CD4-positive, alpha-beta T cell treated with Interferon gamma for 1 hour (primary cell): ENCODE measurements around the gene TIMM29.
A peak's percentile ranks its signal among the peaks of the same experiment; 100 is the strongest.
"Not testable (repeated sequence)": the region's sequence is repeated elsewhere in the genome, so short reads cannot be mapped to it uniquely, and the experiment has no call there.

ENCODE experiments used
- DNase-seq: peaks from one replicate; pipeline ENCODE4 v3.0.0-alpha.2; 2020

The TIMM29 gene

DNA sequence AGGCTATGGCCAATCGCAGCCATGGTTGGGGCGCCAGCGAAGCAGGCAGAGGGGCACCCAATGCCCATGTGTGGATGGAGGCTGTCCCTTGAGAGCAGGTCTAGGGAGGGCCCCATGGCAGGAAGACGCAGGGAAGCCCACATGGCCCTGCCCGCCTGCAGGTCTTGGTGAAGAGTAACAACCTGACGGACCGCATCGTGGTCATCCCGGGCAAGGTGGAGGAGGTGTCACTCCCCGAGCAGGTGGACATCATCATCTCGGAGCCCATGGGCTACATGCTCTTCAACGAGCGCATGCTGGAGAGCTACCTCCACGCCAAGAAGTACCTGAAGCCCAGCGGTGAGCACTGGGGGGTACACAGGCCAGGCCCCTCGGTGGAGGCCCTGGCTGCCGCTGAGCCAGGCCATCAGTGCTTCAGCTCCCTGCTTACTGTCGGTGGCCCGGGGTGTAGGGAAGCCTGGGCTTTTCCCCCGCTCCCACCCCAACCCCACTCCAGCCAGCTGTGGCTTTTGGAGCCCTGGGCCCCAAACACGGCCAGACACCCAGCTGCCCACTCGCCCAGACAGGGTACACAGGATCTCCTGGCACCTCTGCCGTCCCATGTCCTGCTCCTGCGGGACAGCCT lies 14.8 kb upstream of the TIMM29 start:
- no peak for DNase-seq

DNA sequence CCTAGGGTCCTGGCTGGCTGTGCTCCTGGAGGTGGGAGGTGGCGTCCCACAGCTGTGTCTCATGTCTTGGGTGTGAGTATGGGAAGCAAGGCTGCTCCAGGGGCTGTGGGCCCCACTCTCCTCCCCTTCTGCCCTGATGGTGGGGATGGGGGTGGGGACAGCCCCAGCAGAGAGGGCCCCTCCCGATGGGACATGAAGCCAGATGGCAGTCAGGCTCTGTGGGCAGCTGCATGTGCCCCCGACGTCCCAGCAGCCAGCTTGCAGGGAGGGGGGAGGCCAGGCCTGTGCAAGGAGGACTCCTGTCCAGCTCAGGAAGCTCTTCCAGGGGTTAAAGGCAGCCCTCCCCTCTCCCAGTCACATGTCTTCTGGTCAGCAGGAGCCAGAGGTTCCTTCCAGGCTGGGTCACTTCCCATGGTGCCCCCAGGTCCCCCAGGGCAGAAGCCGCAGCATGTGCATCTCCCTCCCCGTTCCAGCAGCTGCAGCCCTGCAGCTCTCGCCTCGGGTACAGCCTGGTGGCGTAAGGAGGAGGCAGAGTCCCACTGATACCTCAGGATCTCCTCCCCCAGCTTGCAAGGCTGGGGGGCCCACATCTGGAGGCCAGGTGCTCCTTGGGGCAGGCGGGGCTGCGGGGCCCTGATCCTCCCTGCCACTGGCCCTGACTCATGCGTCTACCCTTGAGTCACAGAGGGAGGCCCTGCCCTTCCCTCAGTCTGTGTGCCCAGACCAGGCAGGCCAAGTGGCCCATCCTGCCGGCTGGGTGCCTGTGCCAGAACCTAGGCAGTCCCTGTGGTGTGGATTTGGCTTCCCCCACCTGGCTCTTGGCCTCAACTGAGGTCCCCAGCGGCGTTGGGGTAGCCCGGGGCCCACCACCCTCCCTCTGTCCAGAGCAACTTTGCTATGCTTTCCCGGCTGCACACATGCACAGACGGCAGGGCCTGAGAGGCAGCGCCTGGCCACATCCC lies 13.2 kb upstream of the TIMM29 start:
- no peak for DNase-seq

DNA sequence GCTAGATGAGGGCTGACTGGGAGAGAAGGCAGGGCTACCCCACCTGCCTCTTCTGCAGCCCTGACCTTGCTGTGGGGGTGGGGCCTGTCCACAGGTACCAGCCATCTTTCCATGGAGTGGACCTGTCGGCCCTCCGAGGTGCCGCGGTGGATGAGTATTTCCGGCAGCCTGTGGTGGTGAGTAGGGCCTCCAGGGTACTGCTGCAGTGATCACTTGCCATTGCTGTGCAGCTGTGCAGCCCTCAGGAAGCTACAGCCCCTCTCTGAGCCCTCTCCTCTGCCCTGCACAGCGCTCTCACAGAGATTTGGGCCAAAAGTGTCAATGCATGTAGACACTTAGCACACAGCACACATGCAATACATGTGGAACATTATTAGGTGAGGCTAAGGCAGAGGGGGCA lies 12.0 kb upstream of the TIMM29 start:
- DNase-seq, result no peak

DNA sequence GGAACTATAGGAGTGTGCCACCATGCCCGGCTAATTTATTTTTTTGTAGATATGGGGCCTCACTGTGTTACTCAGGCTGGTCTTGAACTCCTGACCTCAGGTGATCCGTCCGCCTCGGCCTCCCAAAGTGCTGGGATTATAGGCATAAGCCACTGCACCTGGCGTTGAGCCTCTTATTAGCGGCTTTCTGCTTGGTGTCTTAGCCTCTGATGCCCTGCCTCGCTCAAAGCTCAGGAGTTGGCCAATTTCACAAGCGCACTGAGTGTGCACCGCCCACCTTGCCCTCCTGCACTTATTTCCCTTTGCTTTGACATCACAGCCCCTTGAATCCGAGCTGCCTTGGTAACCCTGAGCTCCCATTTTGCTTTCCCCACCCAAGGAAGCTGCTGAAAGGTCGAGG lies 10.3 kb upstream of the TIMM29 start:
- DNase-seq, result no peak

DNA sequence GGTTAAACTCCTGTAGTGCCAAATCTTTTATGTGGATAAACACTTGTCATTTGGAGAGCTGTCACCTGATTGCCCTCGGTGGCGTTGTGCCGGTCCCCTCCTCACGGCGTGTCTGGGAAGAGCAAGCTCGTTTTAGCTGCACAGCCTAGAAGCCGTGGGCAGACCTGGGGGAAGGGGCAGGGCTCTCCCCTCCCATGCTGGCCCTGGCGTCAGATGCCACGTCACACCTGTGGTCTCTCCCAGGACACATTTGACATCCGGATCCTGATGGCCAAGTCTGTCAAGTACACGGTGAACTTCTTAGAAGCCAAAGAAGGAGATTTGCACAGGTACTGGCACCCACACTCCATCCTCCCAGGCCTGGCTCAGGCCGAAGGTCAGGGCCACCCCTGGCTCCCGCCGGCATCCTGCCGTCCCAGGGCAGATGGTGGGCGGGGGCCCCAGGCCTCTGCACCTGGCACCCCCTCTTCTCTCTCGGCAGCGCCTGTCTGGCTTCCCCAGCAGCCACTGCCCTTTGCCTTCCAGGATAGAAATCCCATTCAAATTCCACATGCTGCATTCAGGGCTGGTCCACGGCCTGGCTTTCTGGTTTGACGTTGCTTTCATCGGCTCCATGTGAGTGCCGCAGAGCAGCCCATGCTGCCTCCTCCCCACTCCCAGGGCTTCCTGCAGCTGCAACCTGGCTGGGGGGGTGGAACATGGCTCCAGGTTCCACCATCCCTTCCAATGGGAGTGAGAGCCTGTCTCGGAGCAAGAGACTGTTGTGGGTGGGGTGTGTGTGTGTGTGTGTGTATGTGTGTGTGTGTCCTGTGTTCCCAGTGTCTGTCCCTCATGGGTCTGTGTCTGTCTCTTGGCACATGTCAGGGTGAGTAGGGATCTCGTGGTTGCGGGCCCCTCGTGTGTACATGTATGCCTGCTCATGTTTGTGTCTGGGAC lies 9.0 kb upstream of the TIMM29 start:
- no peak for DNase-seq

DNA sequence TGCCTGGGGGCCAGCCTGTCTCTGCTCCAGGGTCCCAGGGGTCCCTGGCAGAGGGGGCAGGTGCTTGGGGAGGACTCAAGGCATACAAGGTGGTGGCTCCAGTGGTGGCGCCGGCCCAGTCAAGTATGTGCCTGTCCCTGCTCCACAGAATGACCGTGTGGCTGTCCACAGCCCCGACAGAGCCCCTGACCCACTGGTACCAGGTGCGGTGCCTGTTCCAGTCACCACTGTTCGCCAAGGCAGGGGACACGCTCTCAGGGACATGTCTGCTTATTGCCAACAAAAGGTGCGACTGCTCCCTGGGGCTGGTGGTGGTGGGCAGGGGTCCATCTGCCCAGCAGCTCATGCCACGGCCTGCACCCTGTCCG lies 8.3 kb upstream of the TIMM29 start:
- DNase-seq, result no peak

DNA sequence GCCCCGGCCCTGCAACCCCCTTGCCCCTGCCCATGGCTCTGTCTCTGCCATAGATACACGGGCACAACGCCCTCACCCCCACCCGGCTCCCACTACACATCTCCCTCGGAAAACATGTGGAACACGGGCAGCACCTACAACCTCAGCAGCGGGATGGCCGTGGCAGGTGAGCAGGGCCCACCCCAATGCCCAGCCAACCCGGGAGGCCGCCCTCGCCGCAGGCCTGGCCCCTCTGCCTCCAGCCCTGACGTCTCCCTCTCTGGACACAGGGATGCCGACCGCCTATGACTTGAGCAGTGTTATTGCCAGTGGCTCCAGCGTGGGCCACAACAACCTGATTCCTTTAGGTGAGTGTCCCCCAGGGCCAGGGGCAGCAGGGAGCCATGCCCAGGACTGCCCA lies 7.8 kb upstream of the TIMM29 start:
- no peak for DNase-seq

DNA sequence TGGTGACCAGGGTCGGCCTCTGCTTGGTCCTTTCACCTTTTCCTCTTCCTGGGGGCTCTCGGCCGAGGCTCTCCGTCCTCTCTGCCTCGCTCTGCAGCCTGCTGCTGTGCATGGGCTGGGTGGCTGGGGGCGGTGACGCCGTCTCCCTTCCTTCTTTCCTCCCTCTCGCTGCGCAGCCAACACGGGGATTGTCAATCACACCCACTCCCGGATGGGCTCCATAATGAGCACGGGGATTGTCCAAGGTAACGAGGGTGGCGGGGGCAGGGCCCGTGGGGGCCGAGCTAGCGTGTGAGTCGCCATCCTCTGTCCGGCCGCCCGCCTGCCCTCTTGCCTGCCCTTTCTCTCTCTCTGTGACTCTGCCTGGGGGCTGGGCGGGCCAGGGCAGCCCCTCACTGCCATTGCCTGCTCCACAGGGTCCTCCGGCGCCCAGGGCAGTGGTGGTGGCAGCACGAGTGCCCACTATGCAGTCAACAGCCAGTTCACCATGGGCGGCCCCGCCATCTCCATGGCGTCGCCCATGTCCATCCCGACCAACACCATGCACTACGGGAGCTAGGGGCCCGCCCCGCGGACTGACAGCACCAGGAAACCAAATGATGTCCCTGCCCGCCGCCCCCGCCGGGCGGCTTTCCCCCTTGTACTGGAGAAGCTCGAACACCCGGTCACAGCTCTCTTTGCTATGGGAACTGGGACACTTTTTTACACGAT lies 7.3 kb upstream of the TIMM29 start:
- no peak for DNase-seq

DNA sequence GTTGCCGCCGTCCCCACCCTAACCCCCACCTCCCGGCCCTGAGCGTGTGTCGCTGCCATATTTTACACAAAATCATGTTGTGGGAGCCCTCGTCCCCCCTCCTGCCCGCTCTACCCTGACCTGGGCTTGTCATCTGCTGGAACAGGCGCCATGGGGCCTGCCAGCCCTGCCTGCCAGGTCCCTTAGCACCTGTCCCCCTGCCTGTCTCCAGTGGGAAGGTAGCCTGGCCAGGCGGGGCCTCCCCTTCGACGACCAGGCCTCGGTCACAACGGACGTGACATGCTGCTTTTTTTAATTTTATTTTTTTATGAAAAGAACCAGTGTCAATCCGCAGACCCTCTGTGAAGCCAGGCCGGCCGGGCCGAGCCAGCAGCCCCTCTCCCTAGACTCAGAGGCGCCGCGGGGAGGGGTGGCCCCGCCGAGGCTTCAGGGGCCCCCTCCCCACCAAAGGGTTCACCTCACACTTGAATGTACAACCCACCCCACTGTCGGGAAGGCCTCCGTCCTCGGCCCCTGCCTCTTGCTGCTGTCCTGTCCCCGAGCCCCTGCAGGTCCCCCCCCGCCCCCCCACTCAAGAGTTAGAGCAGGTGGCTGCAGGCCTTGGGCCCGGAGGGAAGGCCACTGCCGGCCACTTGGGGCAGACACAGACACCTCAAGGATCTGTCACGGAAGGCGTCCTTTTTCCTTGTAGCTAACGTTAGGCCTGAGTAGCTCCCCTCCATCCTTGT lies 6.5 kb upstream of the TIMM29 start:
- DNase-seq, result no peak

DNA sequence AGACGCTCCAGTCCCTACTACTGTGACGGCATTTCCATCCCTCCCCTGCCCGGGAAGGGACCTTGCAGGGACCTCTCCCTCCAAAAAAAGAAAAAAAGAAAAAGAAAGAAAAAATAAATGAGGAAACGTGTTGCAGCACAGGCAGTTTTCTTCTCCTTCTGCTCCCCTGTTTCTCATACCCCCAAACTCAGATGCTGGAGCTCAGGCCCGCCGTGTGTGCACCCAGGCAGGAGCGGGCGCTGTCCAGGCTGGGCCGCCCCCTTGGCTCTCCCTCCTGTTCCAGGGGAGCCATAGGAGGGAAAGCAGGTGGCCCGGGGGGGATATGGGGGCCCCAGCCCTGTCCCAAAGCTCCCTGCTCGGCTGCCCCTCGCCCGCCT lies 6.0 kb upstream of the TIMM29 start:
- DNase-seq, result no peak

DNA sequence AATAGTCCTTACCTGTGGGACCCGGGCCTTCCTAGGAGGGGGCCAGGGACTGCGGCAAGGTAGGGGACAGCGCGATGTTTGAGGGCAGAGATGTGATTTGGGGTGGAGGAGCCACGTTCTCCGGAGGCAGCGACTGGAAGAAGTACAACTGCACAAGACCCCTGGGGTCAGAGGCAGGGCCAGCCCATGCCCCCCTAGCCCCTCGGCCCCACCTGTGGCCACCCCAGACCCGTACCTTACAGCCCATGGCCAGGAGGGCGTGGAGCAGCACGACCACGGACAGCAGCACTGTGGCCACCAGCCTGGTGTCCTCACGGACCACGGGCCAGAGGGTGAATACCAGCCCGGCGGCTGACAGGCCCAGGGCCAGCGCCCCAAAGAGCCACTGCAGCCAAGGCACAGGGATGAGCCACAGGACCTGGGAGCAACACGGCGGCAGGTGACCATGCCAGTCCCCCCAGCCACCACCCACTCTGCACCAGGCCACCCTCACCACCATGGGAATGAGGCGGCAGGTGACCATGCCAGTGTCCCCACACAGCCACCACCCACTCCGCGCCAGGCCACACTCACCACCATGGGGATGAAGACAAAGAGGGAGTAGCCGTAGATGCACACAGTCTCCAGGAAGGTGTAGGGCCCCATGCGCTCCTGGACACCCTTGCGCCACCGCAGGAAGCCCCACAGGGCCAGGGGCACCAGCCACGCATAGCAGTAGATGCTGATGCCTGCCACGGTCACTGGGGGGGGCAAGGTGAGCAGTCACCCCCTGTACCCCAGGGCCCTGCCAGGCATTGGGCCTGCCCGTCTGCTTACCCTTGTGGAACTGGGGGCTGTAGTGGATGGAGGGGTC lies 5.1 kb upstream of the TIMM29 start:
- DNase-seq, result no peak

DNA sequence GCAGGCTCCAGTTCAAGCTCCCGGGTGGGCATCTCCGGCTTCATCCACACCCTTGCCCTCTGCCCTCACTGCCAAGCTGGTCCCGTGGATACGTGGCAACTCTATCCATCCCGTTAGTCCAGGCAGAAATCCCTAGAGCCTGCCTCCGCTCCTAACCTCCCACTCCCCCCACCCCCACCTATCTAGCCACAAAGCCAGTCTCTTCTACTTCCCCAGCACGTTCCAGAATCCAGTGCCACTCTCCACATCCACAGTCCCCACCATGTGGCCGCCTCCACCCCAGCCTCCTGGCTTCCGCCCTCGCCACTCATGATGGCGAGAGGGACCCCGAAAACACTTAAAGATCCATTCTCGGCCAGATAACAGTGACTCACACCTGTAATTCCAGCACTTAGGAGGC lies 4.0 kb upstream of the TIMM29 start:
- DNase-seq, result no peak

DNA sequence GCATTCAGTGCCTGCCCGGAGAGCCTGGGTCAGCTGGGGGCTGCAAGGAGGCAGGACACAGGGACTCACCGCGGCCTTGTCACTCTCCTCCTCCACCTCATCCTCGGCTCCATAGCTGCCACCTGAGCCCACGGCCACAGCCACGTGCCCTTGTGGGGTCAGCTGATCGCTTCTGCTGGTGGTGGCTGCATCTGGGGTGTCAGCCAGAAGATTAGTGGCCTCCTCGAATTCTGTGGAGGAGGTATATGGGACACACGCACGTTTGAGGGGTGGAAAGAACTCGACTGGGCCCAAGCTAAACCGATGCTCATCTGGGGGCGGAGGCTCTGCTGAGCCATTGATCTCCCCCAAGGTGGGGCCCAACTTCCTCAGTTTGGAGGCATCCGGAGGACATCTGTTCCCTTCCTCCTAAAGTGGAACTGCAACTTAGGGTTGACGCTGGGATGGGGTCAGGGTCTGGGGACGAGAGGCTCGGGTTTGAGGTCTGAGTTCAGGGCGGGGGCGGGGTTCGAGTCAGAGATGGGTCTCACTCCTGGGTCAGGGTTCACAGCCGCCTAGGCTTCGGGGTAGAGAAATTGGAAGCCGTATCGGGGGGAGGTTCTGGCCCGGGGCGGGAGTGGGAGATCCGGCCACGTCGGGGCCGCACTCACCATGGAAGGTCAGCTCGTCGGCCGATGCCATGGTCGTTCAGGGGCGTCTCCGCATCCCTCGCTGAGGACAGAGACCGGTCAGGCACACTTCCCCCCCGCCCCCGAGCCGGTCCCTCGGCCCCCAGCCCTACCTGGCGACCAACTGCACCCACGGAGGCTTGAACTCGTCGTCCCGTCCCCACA lies 665 bp upstream of the TIMM29 start:
- DNase-seq, result no peak

DNA sequence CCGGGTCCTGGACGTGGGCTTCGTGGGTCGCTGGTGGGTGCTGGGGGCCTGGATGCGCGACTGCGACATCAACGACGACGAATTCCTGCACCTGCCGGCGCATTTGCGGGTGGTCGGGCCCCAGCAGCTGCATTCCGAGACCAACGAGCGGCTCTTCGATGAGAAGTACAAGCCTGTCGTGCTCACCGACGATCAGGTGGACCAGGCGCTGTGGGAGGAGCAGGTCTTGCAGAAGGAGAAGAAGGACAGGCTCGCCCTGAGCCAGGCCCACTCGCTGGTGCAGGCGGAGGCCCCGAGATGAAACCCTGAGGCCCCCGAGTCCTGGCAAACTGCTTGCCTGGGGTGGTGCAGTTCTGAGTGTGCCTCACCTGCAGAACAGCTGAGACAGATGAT lies 787 bp downstream of the TIMM29 start:
- no peak for DNase-seq

DNA sequence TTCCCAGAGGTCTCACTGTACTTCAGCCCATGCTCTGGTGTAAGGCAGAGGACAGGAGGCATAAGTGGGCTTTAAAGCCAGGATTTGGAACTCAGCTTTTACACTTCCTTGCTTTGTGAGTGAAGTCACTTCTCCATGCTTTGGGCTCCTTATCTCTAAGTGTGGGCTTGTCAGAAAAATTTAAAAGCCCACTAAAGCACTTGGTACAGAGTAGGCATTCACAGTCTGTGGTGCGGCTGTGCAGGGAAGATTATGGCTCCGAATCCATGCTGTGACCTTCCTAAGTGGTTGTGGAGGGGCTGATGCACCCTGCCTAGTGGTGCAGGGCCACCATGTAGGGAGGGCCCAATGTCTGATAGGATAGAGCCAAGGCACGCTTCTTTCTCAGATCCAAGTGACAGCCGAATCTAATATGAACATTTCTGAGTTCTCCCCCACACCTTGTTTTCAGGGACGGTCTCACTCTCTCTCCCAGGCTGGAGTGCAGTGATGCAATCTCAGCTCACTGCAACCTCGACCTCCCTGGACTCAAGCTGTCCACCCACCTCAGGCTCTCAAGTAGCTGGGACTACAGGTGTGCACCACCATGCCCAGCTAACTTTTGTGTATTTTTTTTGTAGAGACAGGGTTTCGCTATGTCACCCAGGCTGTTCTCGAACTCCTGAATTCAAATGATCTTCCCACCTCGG lies 6.9 kb downstream of the TIMM29 start:
- DNase-seq, result no peak

DNA sequence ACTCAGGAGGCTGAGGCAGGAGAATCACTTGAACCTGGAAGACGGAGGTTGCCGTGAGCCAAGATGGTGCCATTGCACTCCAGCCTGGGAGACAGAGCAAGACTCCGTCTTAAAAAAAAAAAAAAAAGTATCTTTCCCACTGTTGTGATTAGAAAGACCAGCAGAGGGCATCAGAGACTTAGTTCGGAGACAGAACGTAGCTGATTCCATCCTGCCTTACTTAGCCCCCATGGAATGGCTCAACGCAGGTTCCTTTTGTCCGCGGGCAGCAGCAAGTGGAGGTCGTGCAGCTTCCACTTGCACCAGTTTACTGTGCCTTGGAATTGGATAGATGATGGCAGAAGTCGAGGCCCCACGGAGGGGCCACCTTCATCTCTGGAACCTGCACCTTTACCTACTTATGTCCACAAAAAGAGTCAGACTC lies 8.1 kb downstream of the TIMM29 start:
- peak; percentile 8 for DNase-seq

DNA sequence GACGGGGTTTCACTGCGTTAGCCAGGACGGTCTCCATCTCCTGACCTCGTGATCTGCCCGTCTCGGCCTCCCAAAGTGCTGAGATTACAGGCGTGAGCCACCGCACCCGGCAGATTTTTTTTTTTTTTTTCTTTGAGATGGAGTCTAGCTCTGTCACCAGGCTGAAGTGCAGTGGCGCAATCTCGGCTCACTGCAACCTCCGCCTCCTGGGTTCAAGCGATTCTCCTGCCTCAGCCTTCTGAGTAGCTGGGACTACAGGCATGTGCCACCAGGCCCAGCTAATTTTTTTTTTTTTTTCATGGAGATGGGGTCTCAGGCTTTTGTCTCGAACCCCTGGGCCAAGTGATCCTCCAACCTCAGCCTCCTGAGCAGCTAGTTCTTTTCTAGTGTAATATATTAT lies 13.0 kb downstream of the TIMM29 start:
- not testable (repeated sequence) for DNase-seq

DNA sequence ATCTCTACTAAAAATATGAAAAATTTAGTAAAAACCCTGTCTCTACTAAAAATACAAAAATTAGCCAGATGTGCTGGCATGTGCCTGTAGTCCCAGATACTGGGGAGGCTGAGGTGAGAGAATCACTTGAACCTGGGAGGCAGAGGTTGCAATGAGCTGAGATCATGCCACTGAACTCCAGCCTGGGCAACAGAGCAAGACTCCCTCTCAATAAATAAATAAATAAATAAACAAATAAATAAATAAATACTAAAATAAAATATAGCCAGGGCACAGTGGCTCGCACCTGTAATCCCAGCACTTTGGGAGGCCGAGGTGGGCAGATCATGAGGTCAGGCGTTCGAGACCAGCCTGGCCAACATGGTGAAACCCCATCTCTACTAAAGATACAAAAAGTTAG lies 14.8 kb downstream of the TIMM29 start:
- DNase-seq, result not testable (repeated sequence)

DNA sequence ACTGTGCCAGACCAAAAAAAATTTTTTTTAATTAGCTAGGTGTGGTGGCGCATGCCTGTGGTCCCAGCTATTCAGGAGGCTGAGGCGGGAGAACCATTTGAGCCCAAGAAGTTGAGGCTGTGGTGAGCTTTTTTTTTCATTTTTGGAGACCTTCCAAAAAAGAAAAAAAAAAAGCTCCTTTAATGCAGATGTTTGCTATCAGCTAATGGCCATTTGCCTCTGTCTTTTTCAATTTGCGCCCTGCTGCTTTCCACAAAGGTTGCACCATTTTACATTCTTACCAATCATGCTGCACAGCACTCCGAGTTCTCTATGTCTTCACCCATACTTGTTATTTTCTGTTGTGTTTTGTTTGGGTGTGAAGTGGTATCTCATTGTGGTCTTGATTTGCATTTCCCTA lies 16.7 kb downstream of the TIMM29 start:
- no peak for DNase-seq
